ENCODE results near the gene CLPTM1L.

CLPTM1L gene

GRCh38 chr5:1319436-1320256, 25.3 kb downstream of the CLPTM1L start:
- Histone ChIP-seq H3K9me3 (no peaks in the 10 kb centered on the region), H3K27me3 (no peaks in the 10 kb centered on the region), H3K36me3 (peaks cover 72 to 73% (median 73%) of the 10 kb centered on the region in 3 donors), H3K4me1 (peaks cover 0 to 7% (median 2%) of the 10 kb centered on the region in 4 donors), H3K4me3 (no peak overlapping the region), H3K27ac (no peak overlapping the region)
- DNase-seq: peak in 1 of 2 donors; percentile 9
- intact Hi-C loops (cut with DNase I; ENCODE audit: low total_unique reads): no loop called here
- TF ChIP-seq CTCF (IDR thresholded peaks at IDR 0.05): no peak

- no peaks in the 10 kb centered on the region for H3K27me3 ChIP-seq
- no peak overlapping the region for H3K27ac ChIP-seq
- intact Hi-C loops (cut with DNase I; ENCODE audit: low total_unique reads): no loop called here
- peaks cover 0 to 7% (median 2%) of the 10 kb centered on the region in 4 donors for H3K4me1 ChIP-seq
- H3K4me3 ChIP-seq: no peak overlapping the region
- DNase-seq: peak; percentile 18 to 58
- peaks cover 63 to 64% (median 64%) of the 10 kb centered on the region in 3 donors for H3K36me3 ChIP-seq
- no peak for TF ChIP-seq CTCF (IDR thresholded peaks at IDR 0.05)
- no peaks in the 10 kb centered on the region for H3K9me3 ChIP-seq
Observed at GRCh38 chr5:1318659-1319251, 26.1 kb downstream of the CLPTM1L start.

GRCh38 chr5:1317921-1318565, 26.9 kb downstream of the CLPTM1L start:
- Histone ChIP-seq H3K4me1 (peaks cover 0 to 7% (median 2%) of the 10 kb centered on the region in 4 donors), H3K36me3 (peaks cover 56 to 58% (median 57%) of the 10 kb centered on the region in 3 donors), H3K27me3 (no peaks in the 10 kb centered on the region), H3K27ac (no peak overlapping the region), H3K4me3 (no peak overlapping the region), H3K9me3 (no peaks in the 10 kb centered on the region)
- intact Hi-C loops (cut with DNase I; ENCODE audit: low total_unique reads): no loop called here
- DNase-seq: peak in 1 of 2 donors; percentile 8
- no peak for TF ChIP-seq CTCF (IDR thresholded peaks at IDR 0.05)

- peak in 1 of 2 donors; percentile 7 for DNase-seq
- Histone ChIP-seq H3K27me3 (peaks cover 0 to 5% of the 10 kb centered on the region in 2 donors), H3K27ac (no peak overlapping the region), H3K4me3 (no peak overlapping the region), H3K4me1 (peaks cover 0 to 7% (median 2%) of the 10 kb centered on the region in 4 donors), H3K36me3 (peaks cover 43 to 47% (median 44%) of the 10 kb centered on the region in 3 donors), H3K9me3 (no peaks in the 10 kb centered on the region)
- no peak for TF ChIP-seq CTCF (IDR thresholded peaks at IDR 0.05)
- intact Hi-C loops (cut with DNase I; ENCODE audit: low total_unique reads): no loop called here
Observed at GRCh38 chr5:1316588-1317340, 28.1 kb downstream of the CLPTM1L start.
